Smooth muscle cell (in vitro differentiated cells): ENCODE results near the gene PLA2G2E. TPM values are rescaled to one million over a fixed set of nuclear protein-coding genes. Genes with fewer than 3 reads are reported as not detected.

Experiments used
- DNase-seq: peaks from one replicate; lab custom pipeline; 2025; ENCODE audit not compliant: unreplicated experiment; lab: John Stamatoyannopoulos, UW
- H2AFZ ChIP-seq: fragments of 200-600 bp; sonication (generic); 2 replicates; pipeline ENCODE4 v1.6.0; 2016; ENCODE audit warnings: antibody characterized with exemption, low read depth, mild to moderate bottlenecking
- H3F3A ChIP-seq: fragments of 200-600 bp; sonication (generic); 2 replicates; pipeline ENCODE4 v1.6.0; 2017; ENCODE audit warnings: antibody characterized with exemption, low read depth
- H3K27ac ChIP-seq: fragments of 200-600 bp; sonication (generic); 2 replicates; pipeline ENCODE4 v1.5.1; 2016; ENCODE audit warnings: low read depth, mild to moderate bottlenecking
- H3K27me3 ChIP-seq: fragments of 200-600 bp; sonication (generic); 2 replicates; pipeline ENCODE4 v1.6.1; 2016; ENCODE audit warnings: low read depth, mild to moderate bottlenecking
- H3K36me3 ChIP-seq: fragments of 200-600 bp; sonication (generic); 2 replicates; pipeline ENCODE4 v1.5.1; 2016; ENCODE audit warnings: low read depth
- H3K4me1 ChIP-seq: fragments of 200-600 bp; sonication (generic); 2 replicates; pipeline ENCODE4 v1.5.1; 2016; ENCODE audit warnings: low read depth
- H3K4me2 ChIP-seq: fragments of 200-600 bp; sonication (generic); 2 replicates; pipeline ENCODE4 v1.6.0; 2016; ENCODE audit warnings: mild to moderate bottlenecking
- H3K4me3 ChIP-seq: fragments of 200-600 bp; sonication (generic); 2 replicates; pipeline ENCODE4 v1.5.1; 2016; ENCODE audit warnings: mild to moderate bottlenecking
- H3K79me2 ChIP-seq: fragments of 200-600 bp; sonication (generic); 2 replicates; pipeline ENCODE4 v1.6.0; 2016; ENCODE audit warnings: low read depth, mild to moderate bottlenecking
- H3K9ac ChIP-seq: fragments of 200-600 bp; sonication (generic); 2 replicates; pipeline ENCODE4 v1.6.0; 2016; ENCODE audit warnings: low read depth
- H3K9me3 ChIP-seq: fragments of 200-600 bp; sonication (generic); replicated peaks from 2 replicates; pipeline ENCODE4 v1.5.1; 2016; ENCODE audit warnings: low read depth
- H4K20me1 ChIP-seq: fragments of 200-600 bp; sonication (generic); 2 replicates; pipeline ENCODE4 v1.6.0; 2016; ENCODE audit warnings: low read depth
- WGBS: methylation state at CpG from one replicate; pipeline ENCODE4 v1.1.7; 2016; ENCODE audit warnings: low lambda C conversion rate; 5-methylcytosine and 5-hydroxymethylcytosine counted together
- polyA plus RNA-seq: library from polyadenylated mRNA; unstranded; fragments of >200 nt; fragmentation: Nextera tagmentation; extraction: Ambion mirVana; gene quantifications from 2 replicates; pipeline ENCODE4 v1.2.1, GENCODE V29; 2016
- total RNA-seq: library from RNA; depleted of rRNA; stranded (reverse); fragments of >200 nt; gene quantifications from 2 replicates; pipeline ENCODE4 v1.2.3, GENCODE V29; 2014
- TF ChIP-seq, protein P1 (sequence below): fragments of 200-600 bp; sonication (generic); IDR thresholded peaks from 2 replicates; pipeline ENCODE4 v1.5.1; 2017; ENCODE audit warnings: borderline replicate concordance, mild to moderate bottlenecking, antibody characterized with exemption; ENCODE audit not compliant: insufficient read depth, poor library complexity, severe bottlenecking

Gene PLA2G2E
- total and polyA plus RNA-seq, 2 experiments from 2014 or later, result not detected

DNA sequence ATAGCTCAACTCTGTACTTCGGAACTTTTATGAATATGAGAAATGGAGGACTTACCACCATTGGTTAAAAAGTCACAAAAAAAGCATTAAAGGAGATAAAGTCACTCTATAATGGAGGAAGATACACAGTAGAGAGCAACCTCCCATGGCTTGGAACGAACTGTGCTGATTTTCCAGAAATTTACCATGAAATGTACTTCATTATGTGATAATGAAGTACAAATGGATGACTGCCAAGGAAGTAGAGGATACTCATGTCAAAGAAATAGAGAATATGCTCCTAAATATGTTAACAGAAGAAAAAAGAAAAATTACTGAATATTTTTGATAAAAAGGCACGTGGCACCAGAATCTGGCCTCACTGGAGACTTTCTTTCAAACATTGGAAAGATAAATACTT is 23.6 kb upstream of the PLA2G2E start:
- Histone ChIP-seq H4K20me1 (no peaks in the 10 kb centered on the region), H3K79me2 (no peaks in the 10 kb centered on the region), H3K4me2 (no peak overlapping the region), H3K4me1 (no peaks in the 10 kb centered on the region), H3K36me3 (no peaks in the 10 kb centered on the region), H2AFZ (no peak overlapping the region), H3K4me3 (no peak overlapping the region), H3K9ac (no peak overlapping the region), H3F3A (no peaks in the 10 kb centered on the region), H3K9me3 (no peaks in the 10 kb centered on the region), H3K27ac (no peak overlapping the region), H3K27me3 (no peaks in the 10 kb centered on the region)
- 95% methylated on average over 3 of the region's 3 CpGs for WGBS
- no peak for DNase-seq
- TF ChIP-seq, protein P1, sequence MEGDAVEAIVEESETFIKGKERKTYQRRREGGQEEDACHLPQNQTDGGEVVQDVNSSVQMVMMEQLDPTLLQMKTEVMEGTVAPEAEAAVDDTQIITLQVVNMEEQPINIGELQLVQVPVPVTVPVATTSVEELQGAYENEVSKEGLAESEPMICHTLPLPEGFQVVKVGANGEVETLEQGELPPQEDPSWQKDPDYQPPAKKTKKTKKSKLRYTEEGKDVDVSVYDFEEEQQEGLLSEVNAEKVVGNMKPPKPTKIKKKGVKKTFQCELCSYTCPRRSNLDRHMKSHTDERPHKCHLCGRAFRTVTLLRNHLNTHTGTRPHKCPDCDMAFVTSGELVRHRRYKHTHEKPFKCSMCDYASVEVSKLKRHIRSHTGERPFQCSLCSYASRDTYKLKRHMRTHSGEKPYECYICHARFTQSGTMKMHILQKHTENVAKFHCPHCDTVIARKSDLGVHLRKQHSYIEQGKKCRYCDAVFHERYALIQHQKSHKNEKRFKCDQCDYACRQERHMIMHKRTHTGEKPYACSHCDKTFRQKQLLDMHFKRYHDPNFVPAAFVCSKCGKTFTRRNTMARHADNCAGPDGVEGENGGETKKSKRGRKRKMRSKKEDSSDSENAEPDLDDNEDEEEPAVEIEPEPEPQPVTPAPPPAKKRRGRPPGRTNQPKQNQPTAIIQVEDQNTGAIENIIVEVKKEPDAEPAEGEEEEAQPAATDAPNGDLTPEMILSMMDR, result no peak

DNA sequence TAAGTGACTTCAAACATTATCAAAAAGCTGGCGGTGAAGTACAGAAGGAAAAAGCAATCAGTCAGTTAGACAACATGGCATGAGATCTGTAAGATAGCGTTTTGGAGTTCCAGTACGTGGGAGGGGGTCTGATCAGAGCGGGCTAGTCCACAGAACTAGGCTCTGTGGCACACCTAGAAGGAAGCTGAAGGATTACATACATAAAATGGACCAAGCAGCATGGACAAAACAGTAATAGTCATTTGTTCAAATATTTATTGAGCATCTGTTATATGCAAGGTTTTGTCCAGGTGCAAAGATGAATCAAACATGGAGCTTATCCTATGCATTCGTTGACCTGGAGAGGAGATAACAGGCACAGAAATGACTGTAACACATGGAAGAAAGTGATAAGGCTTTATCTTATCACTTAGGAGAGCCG is 22.9 kb upstream of the PLA2G2E start:
- no peak overlapping the region for H3K9ac ChIP-seq
- no peak overlapping the region for H3K27ac ChIP-seq
- no peaks in the 10 kb centered on the region for H3K27me3 ChIP-seq
- 74% methylated on average over 6 of the region's 6 CpGs for WGBS
- no peak overlapping the region for H2AFZ ChIP-seq
- no peak overlapping the region for H3K4me2 ChIP-seq
- H3K4me1 ChIP-seq, result no peaks in the 10 kb centered on the region
- no peak for DNase-seq
- H3F3A ChIP-seq, result no peaks in the 10 kb centered on the region
- TF ChIP-seq, protein P1, result no peak
- no peaks in the 10 kb centered on the region for H3K36me3 ChIP-seq
- no peaks in the 10 kb centered on the region for H3K9me3 ChIP-seq
- H3K4me3 ChIP-seq, result no peak overlapping the region
- no peaks in the 10 kb centered on the region for H3K79me2 ChIP-seq
- H4K20me1 ChIP-seq, result no peaks in the 10 kb centered on the region

DNA sequence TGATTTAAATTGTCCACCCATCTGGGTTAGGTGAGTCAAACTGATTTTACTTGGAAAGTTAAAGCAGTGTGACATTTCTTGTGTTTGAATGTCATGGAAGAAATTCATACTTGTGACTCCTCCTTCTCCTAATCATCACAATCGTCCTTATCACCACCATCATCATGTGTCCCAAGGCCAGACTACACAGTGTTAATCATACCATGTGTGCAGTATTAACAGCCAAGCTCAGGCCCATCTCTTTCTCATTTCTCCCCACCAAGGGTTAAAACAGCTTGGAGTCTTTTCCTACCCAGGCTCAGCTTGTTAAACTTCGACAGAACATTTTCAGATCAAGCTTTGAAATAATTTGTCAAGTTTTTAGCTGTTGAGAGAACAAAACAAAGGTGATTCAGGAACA is 22.5 kb upstream of the PLA2G2E start:
- Histone ChIP-seq H4K20me1 (no peaks in the 10 kb centered on the region), H3K4me1 (no peaks in the 10 kb centered on the region), H3F3A (no peaks in the 10 kb centered on the region), H3K27ac (no peak overlapping the region), H3K4me3 (no peak overlapping the region), H2AFZ (no peak overlapping the region), H3K9me3 (no peaks in the 10 kb centered on the region), H3K27me3 (no peaks in the 10 kb centered on the region), H3K9ac (no peak overlapping the region), H3K79me2 (no peaks in the 10 kb centered on the region), H3K36me3 (no peaks in the 10 kb centered on the region), H3K4me2 (no peak overlapping the region)
- WGBS, result 20% methylated on average over 2 of the region's 2 CpGs
- no peak for DNase-seq
- TF ChIP-seq, protein P1, result no peak

DNA sequence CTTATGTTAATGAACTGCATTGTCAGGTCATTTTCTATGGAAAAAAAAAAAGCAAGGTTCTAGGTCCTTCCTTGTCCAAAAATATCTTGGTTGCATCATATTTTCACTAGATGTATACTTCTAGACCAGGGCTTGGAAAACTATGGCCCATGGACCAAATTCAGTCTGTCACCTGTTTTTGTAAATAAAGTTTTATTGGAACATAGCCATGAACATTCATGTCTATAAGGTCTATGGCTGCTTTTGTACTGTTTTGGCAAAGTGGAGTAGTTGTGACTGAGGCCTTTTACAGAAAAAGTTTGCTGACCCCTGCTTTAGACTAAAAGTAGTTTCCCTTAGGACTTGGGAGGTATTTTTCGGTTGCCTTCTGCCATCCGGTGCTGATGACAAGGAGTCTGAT is 19.2 kb upstream of the PLA2G2E start:
- H3K9ac ChIP-seq, result no peak overlapping the region

More for the DNA sequence above, 19.2 kb upstream of the PLA2G2E start:
- H3F3A ChIP-seq, result no peaks in the 10 kb centered on the region
- no peaks in the 10 kb centered on the region for H3K36me3 ChIP-seq
- DNase-seq, result no peak
- no peak overlapping the region for H3K4me3 ChIP-seq
- TF ChIP-seq, protein P1, result no peak
- 96% methylated on average over 2 of the region's 2 CpGs for WGBS
- no peak overlapping the region for H2AFZ ChIP-seq
- no peaks in the 10 kb centered on the region for H4K20me1 ChIP-seq
- H3K4me2 ChIP-seq, result no peak overlapping the region
- H3K9me3 ChIP-seq, result no peaks in the 10 kb centered on the region
- H3K27me3 ChIP-seq, result no peaks in the 10 kb centered on the region
- H3K79me2 ChIP-seq, result no peaks in the 10 kb centered on the region
- H3K4me1 ChIP-seq, result no peaks in the 10 kb centered on the region
- no peak overlapping the region for H3K27ac ChIP-seq
